H9 (cell line): ENCODE results near the gene DNMBP. TPM values are rescaled to one million over a fixed set of nuclear protein-coding genes. Genes with fewer than 3 reads are reported as not detected.

Source experiments
- DNase-seq: peaks from one replicate; pipeline ENCODE4 v3.0.0-alpha.2; 2017
- H2AFZ ChIP-seq: one replicate; pipeline ENCODE4 v1.6.1; 2013; ENCODE audit warnings: mild to moderate bottlenecking, low read length, control low read depth, moderate library complexity
- H2AK5ac ChIP-seq: 2 replicates; pipeline ENCODE4 v1.6.1; 2013; ENCODE audit warnings: low read length, control low read depth, mixed read lengths; ENCODE audit not compliant: insufficient read length
- H2BK120ac ChIP-seq: one replicate; pipeline ENCODE4 v1.6.1; 2013; ENCODE audit warnings: low read depth, mild to moderate bottlenecking, low read length, control low read depth, inconsistent platforms; ENCODE audit not compliant: poor library complexity, severe bottlenecking
- H2BK12ac ChIP-seq: 2 replicates; pipeline ENCODE4 v1.6.1; 2013; ENCODE audit warnings: low read length, control low read depth, mixed read lengths, low read depth; ENCODE audit not compliant: insufficient read length
- H2BK15ac ChIP-seq: 2 replicates; pipeline ENCODE4 v1.6.1; 2013; ENCODE audit warnings: low read depth, low read length, control low read depth
- H2BK20ac ChIP-seq: one replicate; pipeline ENCODE4 v1.6.1; 2013; ENCODE audit warnings: low read depth, mild to moderate bottlenecking, low read length, control low read depth, inconsistent platforms; ENCODE audit not compliant: poor library complexity, severe bottlenecking
- H2BK5ac ChIP-seq: 2 replicates; pipeline ENCODE4 v1.6.1; 2013; ENCODE audit warnings: low read length, control low read depth, mixed read lengths; ENCODE audit not compliant: insufficient read length
- H3K14ac ChIP-seq: 2 replicates; pipeline ENCODE4 v1.6.1; 2013; ENCODE audit warnings: low read length, control low read depth; ENCODE audit not compliant: insufficient read depth
- H3K18ac ChIP-seq: 2 replicates; pipeline ENCODE4 v1.6.1; 2013; ENCODE audit warnings: low read depth, mild to moderate bottlenecking, mixed read lengths, low read length, control low read depth; ENCODE audit not compliant: insufficient read length
- H3K23ac ChIP-seq: 2 replicates; pipeline ENCODE4 v1.6.1; 2013; ENCODE audit warnings: low read length, control low read depth, mixed read lengths, low read depth; ENCODE audit not compliant: insufficient read length
- H3K23me2 ChIP-seq: 2 replicates; pipeline ENCODE4 v1.6.1; 2013; ENCODE audit warnings: low read depth, mild to moderate bottlenecking, mixed read lengths, low read length, control low read depth; ENCODE audit not compliant: insufficient read length, poor library complexity, severe bottlenecking
- H3K27ac ChIP-seq: 2 replicates; pipeline ENCODE4 v1.5.1; 2013; ENCODE audit warnings: low read length, control low read depth, mixed read lengths, low read depth; ENCODE audit not compliant: insufficient read length
- H3K27me3 ChIP-seq: 2 replicates; pipeline ENCODE4 v1.6.1; 2013; ENCODE audit warnings: low read length, control low read depth, inconsistent platforms; ENCODE audit not compliant: insufficient read depth
- H3K4ac ChIP-seq: 2 replicates; pipeline ENCODE4 v1.6.1; 2013; ENCODE audit warnings: low read depth, mild to moderate bottlenecking, control low read depth, inconsistent platforms, low read length, moderate library complexity
- H3K4me1 ChIP-seq: 2 replicates; pipeline ENCODE4 v1.6.1; 2013; ENCODE audit warnings: low read length, control low read depth, inconsistent platforms; ENCODE audit not compliant: insufficient read depth
- H3K4me2 ChIP-seq: 2 replicates; pipeline ENCODE4 v1.6.1; 2013; ENCODE audit warnings: low read length, control low read depth, mixed read lengths; ENCODE audit not compliant: insufficient read length, insufficient read depth
- H3K56ac ChIP-seq: 2 replicates; pipeline ENCODE4 v1.6.1; 2013; ENCODE audit warnings: low read depth, mild to moderate bottlenecking, mixed read lengths, low read length, control low read depth; ENCODE audit not compliant: insufficient read length
- H3K79me1 ChIP-seq: 2 replicates; pipeline ENCODE4 v1.6.1; 2013; ENCODE audit warnings: low read depth, mild to moderate bottlenecking, moderate library complexity, low read length, control low read depth, inconsistent platforms; ENCODE audit not compliant: insufficient read depth, poor library complexity, severe bottlenecking
- H3K79me2 ChIP-seq: 2 replicates; pipeline ENCODE4 v1.6.1; 2013; ENCODE audit warnings: low read length, control low read depth, inconsistent platforms; ENCODE audit not compliant: insufficient read depth
- H3K9ac ChIP-seq: 2 replicates; pipeline ENCODE4 v1.6.1; 2013; ENCODE audit warnings: low read length, control low read depth, mixed read lengths; ENCODE audit not compliant: insufficient read length; ENCODE audit errors: extremely low read depth
- H3K9me3 ChIP-seq: one replicate; pipeline ENCODE4 v1.6.1; 2013; ENCODE audit warnings: low read depth, low read length, inconsistent platforms; ENCODE audit not compliant: control insufficient read depth
- H3T11ph ChIP-seq: one replicate; pipeline ENCODE4 v1.6.1; 2013; ENCODE audit warnings: mild to moderate bottlenecking, low read length, control low read depth, inconsistent platforms
- H4K20me1 ChIP-seq: one replicate; pipeline ENCODE4 v1.6.1; 2013; ENCODE audit not compliant: control insufficient read depth, insufficient read length, insufficient read depth
- H4K5ac ChIP-seq: 2 replicates; pipeline ENCODE4 v1.6.1; 2013; ENCODE audit warnings: low read depth, mild to moderate bottlenecking, mixed read lengths, low read length, control low read depth; ENCODE audit not compliant: insufficient read length
- H4K8ac ChIP-seq: replicated peaks from 2 replicates; pipeline ENCODE4 v1.6.1; 2013; ENCODE audit warnings: low read length, control low read depth, mixed read lengths, low read depth; ENCODE audit not compliant: insufficient read length
- H4K91ac ChIP-seq: 2 replicates; pipeline ENCODE4 v1.6.1; 2013; ENCODE audit warnings: low read depth, mild to moderate bottlenecking, moderate library complexity, mixed read lengths, low read length, control low read depth; ENCODE audit not compliant: insufficient read length
- H3K27ac Mint-ChIP-seq, 3 experiments: 2 replicates in 2 of 3; 3 replicates in 1 of 3; pipeline ENCODE4 v1.8.0; 2020 to 2021; ENCODE audit warnings: mixed read lengths in 3 of 3, mild to moderate bottlenecking in 1 of 3, moderate library complexity in 1 of 3
- H3K27me3 Mint-ChIP-seq: 2 replicates; pipeline ENCODE4 v1.8.0; 2021; ENCODE audit warnings: low read depth, mild to moderate bottlenecking, moderate library complexity, mixed read lengths
- H3K36me3 Mint-ChIP-seq, 3 experiments: 2 replicates in 2 of 3; 3 replicates in 1 of 3; pipeline ENCODE4 v1.8.0; 2020 to 2021; ENCODE audit warnings: low read depth in 3 of 3, mixed read lengths in 3 of 3; ENCODE audit not compliant: insufficient read depth in 1 of 3
- H3K4me1 Mint-ChIP-seq, 2 experiments: 2 replicates each; pipeline ENCODE4 v1.8.0; 2020; ENCODE audit warnings: mixed read lengths in 2 of 2
- H3K4me3 Mint-ChIP-seq, 2 experiments: 2 replicates in 1 of 2; 3 replicates in 1 of 2; pipeline ENCODE4 v1.8.0; 2020 to 2021; ENCODE audit warnings: mild to moderate bottlenecking in 2 of 2, mixed read lengths in 2 of 2, moderate library complexity in 1 of 2
- H3K9me3 Mint-ChIP-seq, 2 experiments: 2 replicates in 1 of 2; 3 replicates in 1 of 2; pipeline ENCODE4 v1.8.0; 2020; ENCODE audit warnings: mild to moderate bottlenecking in 2 of 2, mixed read lengths in 2 of 2, moderate library complexity in 1 of 2
- CTCF ChIP-seq: fragments of 200-600 bp; sonication (generic); conservative IDR thresholded peaks from 3 replicates; pipeline ENCODE4 v1.8.0; 2021; ENCODE audit warnings: antibody characterized with exemption, mild to moderate bottlenecking
- WGBS: extraction: QIAGEN DNeasy Blood & Tissue Kit; methylation state at CpG from one replicate; pipeline ENCODE4 v1.1.7; 2013; ENCODE audit warnings: missing lambda C conversion rate, low lambda C conversion rate, mixed read lengths; ENCODE audit not compliant: insufficient read length; ENCODE audit errors: extremely low coverage; 5-methylcytosine and 5-hydroxymethylcytosine counted together
- total RNA-seq: library from RNA; stranded (reverse); gene quantifications from 2 replicates; pipeline ENCODE4 v1.2.1, GENCODE V29; 2021

The DNMBP gene
- total RNA-seq, 1 experiment from 2014 or later: 25.6 TPM

GRCh38 chr10:99943908-99944307, 65.8 kb downstream of the DNMBP start:
- H3K4me3 Mint-ChIP-seq: no peak overlapping the region
- no peak for TF ChIP-seq CTCF
- Histone ChIP-seq H4K20me1 (no peaks in the 10 kb centered on the region), H3K9me3 (no peaks in the 10 kb centered on the region), H3K4ac (no peak overlapping the region), H3K27me3 (no peaks in the 10 kb centered on the region), H3K14ac (no peak overlapping the region), H2AK5ac (no peak overlapping the region), H2AFZ (no peak overlapping the region), H3K4me1 (no peaks in the 10 kb centered on the region), H2BK12ac (no peak overlapping the region), H3T11ph (no peak overlapping the region), H4K5ac (no peak overlapping the region), H3K23me2 (no peaks in the 10 kb centered on the region), H3K4me2 (no peak overlapping the region), H2BK15ac (no peak overlapping the region), H4K91ac (no peak overlapping the region), H3K27ac (no peak overlapping the region), H3K79me2 (no peaks in the 10 kb centered on the region), H4K8ac (no peak overlapping the region), H2BK20ac (no peak overlapping the region), H3K23ac (no peak overlapping the region), H3K79me1 (no peaks in the 10 kb centered on the region), H3K9ac (no peak overlapping the region), H3K56ac (no peak overlapping the region), H3K18ac (no peak overlapping the region), H2BK5ac (no peak overlapping the region), H2BK120ac (no peak overlapping the region)
- peaks cover 12 to 23% (median 18%) of the 10 kb centered on the region in 3 experiments for H3K36me3 Mint-ChIP-seq
- WGBS: no CpG with 5 or more reads among the region's 3 CpGs
- DNase-seq: no peak
- H3K27ac Mint-ChIP-seq: no peak overlapping the region
- H3K27me3 Mint-ChIP-seq: no peaks in the 10 kb centered on the region
- H3K9me3 Mint-ChIP-seq: peaks cover 6 to 16% of the 10 kb centered on the region in 2 experiments; a peak in 4 of 5 replicates
- H3K4me1 Mint-ChIP-seq: peaks cover 0 to 4% of the 10 kb centered on the region in 2 experiments; a peak in 2 of 4 replicates
